ENCODE results near the gene PSENEN. TPM values are rescaled to one million over a fixed set of nuclear protein-coding genes. Genes with fewer than 3 reads are reported as not detected.

The PSENEN gene, protein sequence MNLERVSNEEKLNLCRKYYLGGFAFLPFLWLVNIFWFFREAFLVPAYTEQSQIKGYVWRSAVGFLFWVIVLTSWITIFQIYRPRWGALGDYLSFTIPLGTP
- total RNA-seq, result 10 to 100 TPM; 22.2 to 45.8 (median 38.3) TPM

DNA sequence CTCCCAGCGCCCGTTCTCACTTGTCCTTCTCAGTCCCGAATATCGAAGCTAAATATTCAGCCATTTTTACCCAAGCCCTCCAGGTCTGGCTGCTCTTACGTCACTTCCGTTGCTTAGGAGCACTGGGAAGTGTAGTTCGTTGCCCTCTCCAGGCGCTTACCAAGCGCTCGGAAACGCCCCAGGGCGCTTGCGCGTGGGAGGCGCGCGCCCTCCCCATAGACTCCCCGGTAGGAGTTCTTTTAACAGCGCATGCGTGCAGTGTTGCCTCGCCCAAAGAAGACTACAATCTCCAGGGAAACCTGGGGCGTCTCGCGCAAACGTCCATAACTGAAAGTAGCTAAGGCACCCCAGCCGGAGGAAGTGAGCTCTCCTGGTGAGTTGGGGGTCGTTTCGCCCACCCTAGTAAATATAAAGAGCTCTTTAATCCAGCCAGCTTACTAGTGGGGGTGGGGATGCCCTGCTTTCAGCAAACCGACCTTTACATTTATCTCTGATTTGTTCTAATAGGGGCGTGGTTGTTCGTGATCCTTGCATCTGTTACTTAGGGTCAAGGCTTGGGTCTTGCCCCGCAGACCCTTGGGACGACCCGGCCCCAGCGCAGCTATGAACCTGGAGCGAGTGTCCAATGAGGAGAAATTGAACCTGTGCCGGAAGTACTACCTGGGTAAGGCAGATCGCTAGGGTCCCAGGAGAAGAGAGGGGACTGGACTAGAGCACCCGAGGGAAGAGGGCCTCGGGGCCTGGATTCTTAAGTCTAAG lies at the start of gene PSENEN, which contains the start of gene U2AF1L4:
Gene PSENEN, plus strand, starts transcription at position 324 of the 759 bp plus-strand sequence. Its CDS starts 280 bp downstream, at position 604.
Gene U2AF1L4, minus strand, starts transcription at position 91 of the 759 bp plus-strand sequence. Its CDS starts 27 bp downstream, at position 64.
- H3K4me3 ChIP-seq, result peak within 1 kb of the TSS; percentile 78 to 96 (median 86)
- H3K4me1 ChIP-seq, result peaks cover 28 to 44% of the 10 kb centered on the region in 2 donors
- intact Hi-C loops (cut with DNase I; ENCODE audit: low total_unique reads) (loop anchor here (1.0 to 10.0 kb wide), 3 partner anchors 28 to 601 kb away; partner anchors contain the start of genes FXYD7, OVOL3, POLR2I and TBCB), in situ Hi-C loops (cut with MboI; ENCODE audit: low sequenced_read_pairs in 4 of 4) (no loop called here)
- H3K9me3 ChIP-seq, result no peaks in the 10 kb centered on the region
- no peaks in the 10 kb centered on the region for H3K27me3 ChIP-seq
- peak; percentile 98 to 99 for DNase-seq
- peaks cover 0 to 5% of the 10 kb centered on the region in 2 donors for H3K36me3 ChIP-seq
- peak within 1 kb of the TSS; percentile 97 to 99 (median 99) for H3K27ac ChIP-seq
- ATAC-seq, result peak; percentile 76 to 81
- TF ChIP-seq, protein P1, sequence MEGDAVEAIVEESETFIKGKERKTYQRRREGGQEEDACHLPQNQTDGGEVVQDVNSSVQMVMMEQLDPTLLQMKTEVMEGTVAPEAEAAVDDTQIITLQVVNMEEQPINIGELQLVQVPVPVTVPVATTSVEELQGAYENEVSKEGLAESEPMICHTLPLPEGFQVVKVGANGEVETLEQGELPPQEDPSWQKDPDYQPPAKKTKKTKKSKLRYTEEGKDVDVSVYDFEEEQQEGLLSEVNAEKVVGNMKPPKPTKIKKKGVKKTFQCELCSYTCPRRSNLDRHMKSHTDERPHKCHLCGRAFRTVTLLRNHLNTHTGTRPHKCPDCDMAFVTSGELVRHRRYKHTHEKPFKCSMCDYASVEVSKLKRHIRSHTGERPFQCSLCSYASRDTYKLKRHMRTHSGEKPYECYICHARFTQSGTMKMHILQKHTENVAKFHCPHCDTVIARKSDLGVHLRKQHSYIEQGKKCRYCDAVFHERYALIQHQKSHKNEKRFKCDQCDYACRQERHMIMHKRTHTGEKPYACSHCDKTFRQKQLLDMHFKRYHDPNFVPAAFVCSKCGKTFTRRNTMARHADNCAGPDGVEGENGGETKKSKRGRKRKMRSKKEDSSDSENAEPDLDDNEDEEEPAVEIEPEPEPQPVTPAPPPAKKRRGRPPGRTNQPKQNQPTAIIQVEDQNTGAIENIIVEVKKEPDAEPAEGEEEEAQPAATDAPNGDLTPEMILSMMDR (IDR thresholded peaks at IDR 0.05 in 4 of 5, conservative IDR thresholded peaks at IDR 0.05 in 1 of 5), result no peak
- peak; percentile 49 for TF ChIP-seq POLR2A (IDR thresholded peaks at IDR 0.05)

DNA sequence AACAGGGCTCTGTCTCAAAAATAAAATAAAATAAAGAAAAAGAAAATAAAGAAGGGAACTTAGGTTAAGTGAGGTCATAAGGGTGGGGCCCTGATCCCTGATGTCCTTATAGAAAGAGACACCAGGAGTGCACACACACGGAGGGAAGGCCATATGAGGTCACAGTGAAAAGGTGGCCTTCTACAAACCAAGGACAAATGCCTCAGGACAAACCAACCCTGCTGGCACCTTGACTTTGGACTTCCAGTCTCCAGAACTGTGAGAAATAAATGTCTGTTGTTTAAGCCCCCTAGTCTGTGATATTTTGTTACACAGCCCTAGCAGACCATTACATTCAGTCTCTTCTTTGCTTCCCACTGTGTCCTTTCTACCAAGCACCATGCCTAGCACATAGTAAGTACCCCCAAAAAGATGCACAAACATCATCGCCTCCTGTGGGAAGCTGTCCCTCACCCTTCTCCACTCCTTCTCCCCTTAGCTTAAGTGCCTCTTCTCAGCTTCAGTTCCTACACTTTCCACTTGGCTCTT lies 49.5 kb upstream of the PSENEN start:
- in situ Hi-C loops (cut with MboI; ENCODE audit: low sequenced_read_pairs in 4 of 4) (no loop called here), intact Hi-C loops (cut with DNase I; ENCODE audit: low total_unique reads) (no loop called here)
- TF ChIP-seq, protein P1 (IDR thresholded peaks at IDR 0.05 in 4 of 5, conservative IDR thresholded peaks at IDR 0.05 in 1 of 5), result no peak
- TF ChIP-seq POLR2A (IDR thresholded peaks at IDR 0.05), result no peak
- ATAC-seq (no peak), DNase-seq (no peak)
- no peaks in the 10 kb centered on the region for H3K4me1 ChIP-seq
- no peak overlapping the region for H3K27ac ChIP-seq
- no peaks in the 10 kb centered on the region for H3K27me3 ChIP-seq
- H3K4me3 ChIP-seq, result no peak overlapping the region
- H3K36me3 ChIP-seq, result no peaks in the 10 kb centered on the region
- H3K9me3 ChIP-seq, result no peaks in the 10 kb centered on the region

DNA sequence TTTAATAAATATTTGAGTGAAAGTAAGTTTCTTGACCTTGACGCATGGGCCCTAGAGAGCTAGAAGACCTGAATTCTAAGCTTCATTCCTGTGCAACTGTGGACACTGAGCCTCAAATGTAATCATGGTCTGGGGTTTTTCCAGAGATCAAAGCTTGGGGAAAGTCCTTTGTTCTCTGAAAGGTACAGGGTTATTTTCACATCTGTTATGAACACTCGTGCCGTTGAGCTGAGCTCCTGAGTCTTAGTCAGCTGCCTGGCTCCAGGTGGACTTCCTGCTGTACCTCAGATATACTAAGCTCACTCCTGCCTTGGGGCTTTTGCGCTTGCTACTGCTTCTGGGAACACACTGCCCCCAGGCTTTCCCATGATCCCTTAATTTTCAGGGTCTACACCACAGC lies 48.6 kb upstream of the PSENEN start:
- Histone ChIP-seq H3K4me1 (no peaks in the 10 kb centered on the region), H3K27ac (no peak overlapping the region), H3K9me3 (no peaks in the 10 kb centered on the region), H3K27me3 (no peaks in the 10 kb centered on the region), H3K4me3 (no peak overlapping the region), H3K36me3 (no peaks in the 10 kb centered on the region)
- in situ Hi-C loops (cut with MboI; ENCODE audit: low sequenced_read_pairs in 4 of 4) (no loop called here), intact Hi-C loops (cut with DNase I; ENCODE audit: low total_unique reads) (no loop called here)
- no peak for ATAC-seq
- no peak for TF ChIP-seq POLR2A (IDR thresholded peaks at IDR 0.05)
- TF ChIP-seq, protein P1 (IDR thresholded peaks at IDR 0.05 in 4 of 5, conservative IDR thresholded peaks at IDR 0.05 in 1 of 5), result no peak
- DNase-seq, result no peak

DNA sequence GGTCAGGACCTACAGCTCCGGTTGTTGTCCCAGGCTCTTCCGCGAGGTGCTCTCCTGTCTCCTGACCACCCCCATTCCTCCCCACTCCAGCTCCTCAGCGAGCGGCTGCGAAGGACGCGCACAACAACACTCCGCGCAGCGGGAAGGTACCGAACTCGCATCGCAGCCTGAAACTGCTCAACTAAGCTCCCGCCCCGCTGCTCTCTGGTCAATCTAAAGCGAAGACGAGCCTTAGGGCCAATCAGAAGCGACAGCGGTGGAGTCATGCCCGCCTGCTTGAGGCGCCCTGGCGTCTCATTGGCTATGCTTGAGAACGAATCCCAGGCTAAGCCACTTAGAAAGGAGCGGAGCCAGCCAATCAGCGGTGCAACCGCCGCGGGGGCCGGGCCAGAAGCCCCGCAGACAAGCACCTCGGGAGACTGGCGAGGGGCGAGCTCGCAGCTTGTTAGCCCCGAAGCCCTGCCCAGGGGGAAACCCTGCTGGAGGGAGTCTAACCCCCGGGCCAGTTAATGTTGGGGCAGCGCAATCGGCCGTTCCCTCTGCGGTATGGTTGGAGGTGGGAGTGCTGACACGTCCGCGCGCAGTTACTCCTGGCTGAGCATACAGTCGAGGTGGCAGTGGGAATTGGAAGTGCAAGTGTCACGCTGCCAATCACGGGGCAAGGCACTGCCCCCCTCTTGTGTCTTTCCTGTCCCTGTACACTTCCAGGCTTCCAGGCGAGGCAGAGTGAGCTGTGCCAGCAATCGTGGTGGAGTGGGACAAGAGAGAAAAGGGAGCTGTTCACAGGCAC lies 43.0 kb upstream of the PSENEN start:
- no peaks in the 10 kb centered on the region for H3K36me3 ChIP-seq
- in situ Hi-C loops (cut with MboI; ENCODE audit: low sequenced_read_pairs in 4 of 4) (loop anchor here in 1 of 4 donors (25.0 kb wide), 1 partner anchor 165 kb away; the partner anchor contains the start of genes GAPDHS, SBSN and TMEM147), intact Hi-C loops (cut with DNase I; ENCODE audit: low total_unique reads) (loop anchor here (1.0 to 2.0 kb wide), 2 partner anchors 15 to 38 kb away; no protein-coding TSS in a partner anchor)
- ATAC-seq (peak; percentile 100), DNase-seq (peak; percentile 94 to 96)
- no peaks in the 10 kb centered on the region for H3K9me3 ChIP-seq
- no peaks in the 10 kb centered on the region for H3K27me3 ChIP-seq
- H3K4me1 ChIP-seq, result no peaks in the 10 kb centered on the region
- TF ChIP-seq, protein P1 (IDR thresholded peaks at IDR 0.05 in 4 of 5, conservative IDR thresholded peaks at IDR 0.05 in 1 of 5), result no peak
- TF ChIP-seq POLR2A (IDR thresholded peaks at IDR 0.05), result peak; percentile 34 to 45
- H3K4me3 ChIP-seq, result peak overlapping the region; percentile 76 to 93 (median 84)
- peak overlapping the region; percentile 71 to 82 (median 79) for H3K27ac ChIP-seq

Measured in gastrocnemius medialis (tissue), 4 donors.